Stimulated activated CD8-positive, alpha-beta memory T cell treated with anti-CD3 and anti-CD28 coated beads, Interleukin-15, amount 100 ng/mL, for 24 hours (primary cell): Measurements from ENCODE around the gene MGAT5.

Experiments
- DNase-seq: peaks from one replicate; pipeline ENCODE4 v3.0.0-alpha.2; 2020; ENCODE audit warnings: low read depth

Gene MGAT5

GRCh38 chr2:134335601-134336000 is 81.7 kb downstream of the MGAT5 start:
- DNase-seq, result no peak

- no peak for DNase-seq
Measured at GRCh38 chr2:134336352-134336751, 82.5 kb downstream of the MGAT5 start.

- DNase-seq, result no peak
Measured at GRCh38 chr2:134336921-134337320, 83.0 kb downstream of the MGAT5 start.

GRCh38 chr2:134337631-134338030 is 83.8 kb downstream of the MGAT5 start:
- no peak for DNase-seq

GRCh38 chr2:134338208-134338607 is 84.3 kb downstream of the MGAT5 start:
- DNase-seq, result no peak

GRCh38 chr2:134341476-134341875 is 87.6 kb downstream of the MGAT5 start:
- no peak for DNase-seq

GRCh38 chr2:134344954-134345697 is 91.3 kb downstream of the MGAT5 start:
- DNase-seq, result no peak

GRCh38 chr2:134346141-134346540 is 92.3 kb downstream of the MGAT5 start:
- DNase-seq, result no peak

GRCh38 chr2:134347756-134348155 is 93.9 kb downstream of the MGAT5 start:
- no peak for DNase-seq

- no peak for DNase-seq
Measured at GRCh38 chr2:134348239-134348638, 94.4 kb downstream of the MGAT5 start.

GRCh38 chr2:134348760-134349159 is 94.9 kb downstream of the MGAT5 start:
- no peak for DNase-seq

- no peak for DNase-seq
Measured at GRCh38 chr2:134351016-134351415, 97.1 kb downstream of the MGAT5 start.

- DNase-seq, result no peak
Measured at GRCh38 chr2:134351899-134352298, 98.0 kb downstream of the MGAT5 start.

- no peak for DNase-seq
Measured at GRCh38 chr2:134352844-134353243, 99.0 kb downstream of the MGAT5 start.

GRCh38 chr2:134354611-134355010 is 100.7 kb downstream of the MGAT5 start:
- DNase-seq, result no peak

- no peak for DNase-seq
Measured at GRCh38 chr2:134357814-134358213, 103.9 kb downstream of the MGAT5 start.

GRCh38 chr2:134359367-134360081 is 105.7 kb downstream of the MGAT5 start:
- no peak for DNase-seq

GRCh38 chr2:134360745-134361487 is 107.0 kb downstream of the MGAT5 start:
- DNase-seq, result no peak

- no peak for DNase-seq
Measured at GRCh38 chr2:134361648-134362047, 107.8 kb downstream of the MGAT5 start.

- no peak for DNase-seq
Measured at GRCh38 chr2:134362152-134362668, 108.3 kb downstream of the MGAT5 start.

- no peak for DNase-seq
Measured at GRCh38 chr2:134362740-134363139, 108.9 kb downstream of the MGAT5 start.

- DNase-seq, result no peak
Measured at GRCh38 chr2:134365356-134365755, 111.5 kb downstream of the MGAT5 start.

- no peak for DNase-seq
Measured at GRCh38 chr2:134366359-134366758, 112.5 kb downstream of the MGAT5 start.
